HuH-7 (cell line): ENCODE measurements around the gene PCSK5.
"Not testable (repeated sequence)": the region's sequence is repeated elsewhere in the genome, so short reads cannot be mapped to it uniquely, and the experiment has no call there.

Experiments
- DNase-seq: peaks from one replicate; pipeline ENCODE4 v3.0.0; 2011; ENCODE audit warnings: low spot score

The PCSK5 gene

GRCh38 chr9:75889977-75890471 lies 449 bp upstream of the PCSK5 start:
- DNase-seq: peak; percentile 43

- peak; percentile 40 for DNase-seq
These were observed 836 bp downstream of the PCSK5 start for GRCh38 chr9:75891277-75891741.

- DNase-seq: peak; percentile 28
These were observed 1.3 kb downstream of the PCSK5 start for GRCh38 chr9:75891771-75892215.

GRCh38 chr9:75892216-75892911 lies 1.9 kb downstream of the PCSK5 start:
- peak; percentile 47 for DNase-seq

- no peak for DNase-seq
These were observed 2.6 kb downstream of the PCSK5 start for GRCh38 chr9:75893106-75893505.

GRCh38 chr9:75894566-75894965 lies 4.1 kb downstream of the PCSK5 start:
- peak; percentile 18 for DNase-seq

GRCh38 chr9:75895112-75895511 lies 4.6 kb downstream of the PCSK5 start:
- no peak for DNase-seq

GRCh38 chr9:75896193-75896592 lies 5.7 kb downstream of the PCSK5 start:
- no peak for DNase-seq

- DNase-seq: not testable (repeated sequence)
These were observed 10.5 kb downstream of the PCSK5 start for GRCh38 chr9:75900893-75901524.

- DNase-seq: no peak
These were observed 13.4 kb downstream of the PCSK5 start for GRCh38 chr9:75903785-75904360.

- no peak for DNase-seq
These were observed 13.9 kb downstream of the PCSK5 start for GRCh38 chr9:75904364-75904763.

GRCh38 chr9:75906531-75906930 lies 16.1 kb downstream of the PCSK5 start:
- DNase-seq: no peak

- DNase-seq: no peak
These were observed 16.9 kb downstream of the PCSK5 start for GRCh38 chr9:75907329-75907728.

- DNase-seq: no peak
These were observed 17.4 kb downstream of the PCSK5 start for GRCh38 chr9:75907923-75908322.

GRCh38 chr9:75909776-75910175 lies 19.3 kb downstream of the PCSK5 start:
- no peak for DNase-seq

GRCh38 chr9:75910731-75911130 lies 20.3 kb downstream of the PCSK5 start:
- DNase-seq: no peak

GRCh38 chr9:75911390-75911789 lies 20.9 kb downstream of the PCSK5 start:
- DNase-seq: no peak

GRCh38 chr9:75912951-75913350 lies 22.5 kb downstream of the PCSK5 start:
- no peak for DNase-seq

GRCh38 chr9:75914002-75914401 lies 23.5 kb downstream of the PCSK5 start:
- no peak for DNase-seq

- DNase-seq: no peak
These were observed 24.5 kb downstream of the PCSK5 start for GRCh38 chr9:75914883-75915452.

GRCh38 chr9:75918154-75918553 lies 27.7 kb downstream of the PCSK5 start:
- DNase-seq: no peak

GRCh38 chr9:75918909-75919308 lies 28.4 kb downstream of the PCSK5 start:
- DNase-seq: no peak
